Body of pancreas (tissue), 4 donors: ENCODE measurements around the gene DLEC1. TPM values are rescaled to one million over a fixed set of nuclear protein-coding genes. Genes with fewer than 3 reads are reported as not detected.

ENCODE experiments used
- ATAC-seq: fragments of 150-250 bp; one replicate; pipeline ENCODE4 v1.9.1; 2016
- DNase-seq, 4 donors: peaks; one replicate each; pipeline ENCODE4 v3.0.0-alpha.2; 2019
- H3K27ac ChIP-seq, 4 donors: fragments of 200-600 bp; sonication (generic); 1 replicate in 3 of 4; 2 replicates in 1 of 4; pipeline versions ENCODE4 v1.5.1 to v1.6.1; 2016 to 2019; ENCODE audit warnings: mild to moderate bottlenecking in 1 of 4, mixed read lengths in 1 of 4, moderate library complexity in 1 of 4
- H3K27me3 ChIP-seq, 2 donors: fragments of 200-600 bp; sonication (generic); one replicate each; pipeline ENCODE4 v1.6.0; 2016; ENCODE audit warnings: mild to moderate bottlenecking in 1 of 2
- H3K36me3 ChIP-seq, 2 donors: fragments of 200-600 bp; sonication (generic); replicated peaks in 1 of 2; 2 replicates each; pipeline ENCODE4 v1.5.1; 2016; ENCODE audit warnings: low read depth in 2 of 2; ENCODE audit not compliant: insufficient read depth in 1 of 2
- H3K4me1 ChIP-seq: fragments of 200-600 bp; sonication (generic); one replicate; pipeline ENCODE4 v1.6.0; 2016
- H3K4me3 ChIP-seq, 2 donors: fragments of 200-600 bp; sonication (generic); 1 replicate in 1 of 2; 2 replicates in 1 of 2; pipeline ENCODE4 v1.5.1; 2016 to 2019
- H3K9me3 ChIP-seq, 3 donors: fragments of 200-600 bp; sonication (generic); 1 replicate in 2 of 3; 2 replicates in 1 of 3; pipeline ENCODE4 v1.5.1; 2016
- CTCF ChIP-seq, 7 experiments: fragments of 450-650 bp in 4 of 7; fragments of 200-600 bp in 3 of 7; sonication (generic) in 3 of 7; IDR thresholded peaks; one replicate each; pipeline ENCODE4 v1.5.1; 2016 to 2019; ENCODE audit warnings: antibody characterized with exemption in 7 of 7
- POLR2A ChIP-seq, 3 donors: fragments of 450-650 bp; IDR thresholded peaks; one replicate each; pipeline ENCODE4 v1.6.1; 2016; ENCODE audit warnings: antibody characterized with exemption in 3 of 3, mild to moderate bottlenecking in 2 of 3
- WGBS, 2 donors: methylation state at CpG; one replicate each; pipeline ENCODE4 v1.1.5; 2017; 5-methylcytosine and 5-hydroxymethylcytosine counted together
- intact Hi-C: fragments of 100-400 bp; cut with DNase I; formaldehyde crosslinking; loops from one replicate; pipeline ENCODE4 v1.15.1; 2023
- total RNA-seq, 2 donors: library from RNA; depleted of rRNA; stranded (reverse); fragments of >200 nt; gene quantifications; one replicate each; pipeline ENCODE4 v1.1.0, GENCODE V29; 2016

Gene DLEC1
- total RNA-seq, 2 donors from 2014 or later: 0.78 to 1.3 TPM

- H3K27me3 ChIP-seq: no peaks in the 10 kb centered on the region
- no peak overlapping the region for H3K4me3 ChIP-seq
- no peaks in the 10 kb centered on the region for H3K9me3 ChIP-seq
- no peak overlapping the region for H3K27ac ChIP-seq
- TF ChIP-seq POLR2A (IDR thresholded peaks at IDR 0.05) (no peak), CTCF (IDR thresholded peaks at IDR 0.05) (no peak)
- 90 to 92% methylated on average over 21 to 26 of the region's 27 CpGs for WGBS, 2 donors
- H3K36me3 ChIP-seq: peaks cover 0 to under 1% of the 10 kb centered on the region in 2 donors
- peaks cover 12% of the 10 kb centered on the region for H3K4me1 ChIP-seq
- no peak for DNase-seq
- intact Hi-C loops: no loop called here
- no peak for ATAC-seq
Observed at GRCh38 chr3:38009807-38010591, 29.0 kb upstream of the DLEC1 start.

GRCh38 chr3:38011111-38011510, 27.9 kb upstream of the DLEC1 start:
- Histone ChIP-seq H3K9me3 (no peaks in the 10 kb centered on the region), H3K4me3 (no peak overlapping the region), H3K4me1 (peaks cover under 1% of the 10 kb centered on the region), H3K27ac (no peak overlapping the region), H3K27me3 (no peaks in the 10 kb centered on the region), H3K36me3 (peaks cover 0 to 4% of the 10 kb centered on the region in 2 donors)
- TF ChIP-seq CTCF (IDR thresholded peaks at IDR 0.05): no peak
- no peak for TF ChIP-seq POLR2A (IDR thresholded peaks at IDR 0.05)
- no peak for ATAC-seq
- DNase-seq: no peak
- intact Hi-C loops: no loop called here
- 93 to 96% methylated on average over 12 to 21 of the region's 21 CpGs for WGBS, 2 donors

GRCh38 chr3:38015485-38015884, 23.5 kb upstream of the DLEC1 start:
- WGBS, 2 donors: 79 to 90% methylated on average over 3 of the region's 3 CpGs
- DNase-seq: no peak

GRCh38 chr3:38015984-38016383, 23.0 kb upstream of the DLEC1 start:
- Histone ChIP-seq H3K9me3 (no peaks in the 10 kb centered on the region), H3K27ac (no peak overlapping the region), H3K27me3 (no peaks in the 10 kb centered on the region), H3K4me3 (no peak overlapping the region), H3K4me1 (peaks cover 9% of the 10 kb centered on the region), H3K36me3 (peaks cover 0 to 4% of the 10 kb centered on the region in 2 donors)
- TF ChIP-seq POLR2A (IDR thresholded peaks at IDR 0.05) (no peak), CTCF (IDR thresholded peaks at IDR 0.05) (no peak)
- 95 to 100% methylated on average over 3 of the region's 3 CpGs for WGBS, 2 donors
- ATAC-seq (no peak), DNase-seq (no peak)
- intact Hi-C loops: no loop called here

More at GRCh38 chr3:38015485-38015884, 23.5 kb upstream of the DLEC1 start:
- Histone ChIP-seq H3K9me3 (no peaks in the 10 kb centered on the region), H3K4me1 (peaks cover 9% of the 10 kb centered on the region), H3K27ac (no peak overlapping the region), H3K36me3 (peaks cover 0 to 4% of the 10 kb centered on the region in 2 donors), H3K27me3 (no peaks in the 10 kb centered on the region), H3K4me3 (no peak overlapping the region)
- no peak for TF ChIP-seq CTCF (IDR thresholded peaks at IDR 0.05)
- TF ChIP-seq POLR2A (IDR thresholded peaks at IDR 0.05): no peak
- intact Hi-C loops: no loop called here
- ATAC-seq: no peak

- ATAC-seq (no peak), DNase-seq (no peak)
- 95 to 96% methylated on average over 11 to 13 of the region's 13 CpGs for WGBS, 2 donors
- Histone ChIP-seq H3K4me3 (no peak overlapping the region), H3K9me3 (no peaks in the 10 kb centered on the region), H3K4me1 (peaks cover 9% of the 10 kb centered on the region), H3K27me3 (no peaks in the 10 kb centered on the region), H3K27ac (no peak overlapping the region), H3K36me3 (peaks cover 0 to 4% of the 10 kb centered on the region in 2 donors)
- no peak for TF ChIP-seq POLR2A (IDR thresholded peaks at IDR 0.05)
- TF ChIP-seq CTCF (IDR thresholded peaks at IDR 0.05): no peak
- intact Hi-C loops: no loop called here
Observed at GRCh38 chr3:38016410-38016809, 22.6 kb upstream of the DLEC1 start.
